GM12878 (cell line): ENCODE results near the gene STARD10. TPM values are rescaled to one million over a fixed set of nuclear protein-coding genes. Genes with fewer than 3 reads are reported as not detected.

Experiments used
- ATAC-seq: fragments of 200-7000 bp; cut with Tn5 transposase; 3 replicates; pipeline ENCODE4 v1.9.1; 2020; ENCODE audit warnings: mild to moderate bottlenecking, moderate library complexity
- BruUV-seq: library from RNA; stranded (reverse); fragments of 400-500 nt; replicated peaks from 2 replicates; lab custom pipeline; 2021; lab: Mats Ljungman, UMichigan
- CTCF ChIA-PET: fragments of 300-600 bp; sonication (Branson Sonifier 250); formaldehyde crosslinking; extraction: SDS; loops from one replicate; lab custom pipeline; 2021; ENCODE audit warnings: inconsistent platforms; lab: Yijun Ruan, JAX
- POLR2A ChIA-PET: fragments of 350-600 bp; formaldehyde crosslinking; extraction: SDS; loops from one replicate; lab custom pipeline; 2021; ENCODE audit warnings: inconsistent platforms; lab: Charles Lee
- RAD21 ChIA-PET: fragments of 300-600 bp; sonication (Branson Sonifier 250); formaldehyde crosslinking; loops from one replicate; lab custom pipeline; 2023; ENCODE audit warnings: antibody characterized with exemption; ENCODE audit not compliant: unreplicated experiment; lab: Charles Lee
- SMC1A ChIA-PET: fragments of 300-600 bp; sonication (Branson Sonifier 250); formaldehyde crosslinking; loops from one replicate; lab custom pipeline; 2023; ENCODE audit not compliant: unreplicated experiment, uncharacterized antibody; lab: Charles Lee
- DNase-seq: peaks from one replicate; pipeline ENCODE4 v3.0.0-alpha.2; 2011; ENCODE audit warnings: low read depth, low spot score
- FAIRE-seq: peaks from 3 replicates; lab custom pipeline; 2011; peaks lifted over from hg19 to GRCh38; lab: Jason Lieb, UNC
- H2AFZ ChIP-seq: 2 replicates; pipeline ENCODE4 v1.6.0; 2011; ENCODE audit warnings: low read depth, low read length, control low read depth; ENCODE audit not compliant: control insufficient read depth
- H3K27ac ChIP-seq: 2 replicates; pipeline ENCODE4 v1.5.1; 2011; ENCODE audit warnings: control low read depth; ENCODE audit not compliant: control insufficient read depth, insufficient read depth
- H3K27me3 ChIP-seq, 2 experiments: replicated peaks in 1 of 2; 2 replicates each; pipeline versions ENCODE4 v1.6.0 to v1.6.1; 2011; ENCODE audit warnings: low read length in 1 of 2; ENCODE audit not compliant: control insufficient read depth in 2 of 2, insufficient read depth in 2 of 2
- H3K36me3 ChIP-seq, 2 experiments: 2 replicates each; pipeline ENCODE4 v1.5.1; 2011; ENCODE audit warnings: low read length in 1 of 2; ENCODE audit not compliant: control insufficient read depth in 2 of 2, insufficient read depth in 2 of 2
- H3K4me1 ChIP-seq: 2 replicates; pipeline ENCODE4 v1.6.1; 2011; ENCODE audit warnings: mild to moderate bottlenecking, low read length, moderate library complexity, mixed read lengths; ENCODE audit not compliant: control insufficient read depth, insufficient read depth
- H3K4me2 ChIP-seq: 2 replicates; pipeline ENCODE4 v1.6.0; 2011; ENCODE audit warnings: control low read depth; ENCODE audit not compliant: control insufficient read depth, insufficient read depth
- H3K4me3 ChIP-seq: fragments of 200-600 bp; sonication (generic); 2 replicates; pipeline ENCODE4 v1.5.1; 2016
- H3K79me2 ChIP-seq: 2 replicates; pipeline ENCODE4 v1.6.0; 2011; ENCODE audit warnings: low read length; ENCODE audit not compliant: control insufficient read depth, insufficient read depth
- H3K9ac ChIP-seq: 2 replicates; pipeline ENCODE4 v1.8.0; 2011; ENCODE audit warnings: low read length, control low read depth, mixed read lengths; ENCODE audit not compliant: control insufficient read depth, insufficient read depth
- H3K9me3 ChIP-seq: replicated peaks from 3 replicates; pipeline ENCODE4 v1.5.1; 2011; ENCODE audit warnings: mild to moderate bottlenecking, low read length; ENCODE audit not compliant: control insufficient read depth, insufficient read depth
- H4K20me1 ChIP-seq: 2 replicates; pipeline ENCODE4 v1.6.0; 2011; ENCODE audit not compliant: control insufficient read depth, insufficient read depth
- CHD1 ChIP-seq: IDR thresholded peaks from 2 replicates; pipeline ENCODE4 v1.6.1; 2012; ENCODE audit warnings: low read depth, low read length, improper control_type of control experiment
- ESRRA ChIP-seq: IDR thresholded peaks from 2 replicates; pipeline ENCODE4 v1.6.1; 2012; ENCODE audit warnings: mild to moderate bottlenecking, low read length, improper control_type of control experiment
- GATAD2B ChIP-seq: fragments of 450-650 bp; conservative IDR thresholded peaks from 2 replicates; pipeline ENCODE4 v1.6.1; 2017; ENCODE audit warnings: low read depth, mild to moderate bottlenecking, moderate library complexity
- IKZF1 ChIP-seq: fragments of 450-650 bp; conservative IDR thresholded peaks from 2 replicates; pipeline ENCODE4 v1.6.1; 2017; ENCODE audit warnings: antibody characterized with exemption, mild to moderate bottlenecking
- RAD21 ChIP-seq: IDR thresholded peaks from 2 replicates; pipeline ENCODE4 v1.6.1; 2011; ENCODE audit warnings: mild to moderate bottlenecking, low read depth, low read length, moderate library complexity; ENCODE audit not compliant: insufficient read depth
- WGBS: methylation state at CpG from one replicate; pipeline ENCODE4 v1.1.6; 2016; ENCODE audit warnings: low lambda C conversion rate; ENCODE audit not compliant: insufficient replicate concordance, insufficient coverage; ENCODE audit errors: missing lambda C conversion rate; 5-methylcytosine and 5-hydroxymethylcytosine counted together
- in situ Hi-C: fragments of 300-500 bp; cut with MboI; formaldehyde crosslinking; loops from 9 replicates; pipeline ENCODE4 v1.14.3; 2018; ENCODE audit warnings: mixed read lengths
- intact Hi-C: fragments of 100-400 bp; cut with micrococcal nuclease; formaldehyde crosslinking; loops from one replicate; pipeline ENCODE4 v1.14.2; 2022; ENCODE audit not compliant: unreplicated experiment
- polyA plus RNA-seq, 11 experiments: library from polyadenylated mRNA; depleted of rRNA in 4 of 11; unstranded in 6 of 11; stranded (reverse) in 5 of 11; fragments of >200 nt; fragmentation: Nextera tagmentation in 4 of 11; fragmentation: Illumina TruSeq in 1 of 11; extraction: Ambion mirVana in 4 of 11; extraction: Trizol in 1 of 11; gene quantifications; 1 replicate in 1 of 11; 2 replicates in 10 of 11; pipeline versions ENCODE4 v1.2.1 to v1.2.3, GENCODE V29; 2011 to 2016; ENCODE audit warnings: inconsistent platforms in 2 of 11, missing spikeins in 2 of 11, low read depth in 1 of 11
- total RNA-seq, 4 experiments: library from RNA; depleted of rRNA in 3 of 4; stranded (reverse); fragments of >200 nt in 3 of 4; fragmentation: Illumina TruSeq in 1 of 4; extraction: Trizol in 1 of 4; gene quantifications; 2 replicates each; pipeline versions ENCODE4 v1.2.1 to v1.2.3, GENCODE V29; 2013 to 2021
- TF ChIP-seq, protein P1 (sequence below), 3 experiments: IDR thresholded peaks in 2 of 3; conservative IDR thresholded peaks in 1 of 3; 2 replicates each; pipeline ENCODE4 v1.5.1; 2011; ENCODE audit warnings: low read depth in 3 of 3, low read length in 3 of 3, mild to moderate bottlenecking in 3 of 3, control low read depth in 2 of 3, moderate library complexity in 2 of 3, inconsistent platforms in 1 of 3, mixed read lengths in 1 of 3; ENCODE audit not compliant: control insufficient read depth in 2 of 3, insufficient read depth in 1 of 3; ENCODE audit errors: extremely low read depth in 1 of 3
- TF ChIP-seq, protein P2 (sequence below): fragments of 150-350 bp; IDR thresholded peaks from 2 replicates; pipeline ENCODE4 v1.6.1; 2016; ENCODE audit warnings: low read depth, low read length
- TF ChIP-seq, protein P3 (sequence below): fragments of 450-650 bp; IDR thresholded peaks from 2 replicates; pipeline ENCODE4 v1.6.1; 2017; ENCODE audit warnings: borderline replicate concordance

Gene STARD10
- total and polyA plus RNA-seq, 10 of the 15 experiments (the other 5 are each of a cell fraction or from before 2014, with no cell fraction given) = 0.15 to 43.2 (median 23.1) TPM

DNA sequence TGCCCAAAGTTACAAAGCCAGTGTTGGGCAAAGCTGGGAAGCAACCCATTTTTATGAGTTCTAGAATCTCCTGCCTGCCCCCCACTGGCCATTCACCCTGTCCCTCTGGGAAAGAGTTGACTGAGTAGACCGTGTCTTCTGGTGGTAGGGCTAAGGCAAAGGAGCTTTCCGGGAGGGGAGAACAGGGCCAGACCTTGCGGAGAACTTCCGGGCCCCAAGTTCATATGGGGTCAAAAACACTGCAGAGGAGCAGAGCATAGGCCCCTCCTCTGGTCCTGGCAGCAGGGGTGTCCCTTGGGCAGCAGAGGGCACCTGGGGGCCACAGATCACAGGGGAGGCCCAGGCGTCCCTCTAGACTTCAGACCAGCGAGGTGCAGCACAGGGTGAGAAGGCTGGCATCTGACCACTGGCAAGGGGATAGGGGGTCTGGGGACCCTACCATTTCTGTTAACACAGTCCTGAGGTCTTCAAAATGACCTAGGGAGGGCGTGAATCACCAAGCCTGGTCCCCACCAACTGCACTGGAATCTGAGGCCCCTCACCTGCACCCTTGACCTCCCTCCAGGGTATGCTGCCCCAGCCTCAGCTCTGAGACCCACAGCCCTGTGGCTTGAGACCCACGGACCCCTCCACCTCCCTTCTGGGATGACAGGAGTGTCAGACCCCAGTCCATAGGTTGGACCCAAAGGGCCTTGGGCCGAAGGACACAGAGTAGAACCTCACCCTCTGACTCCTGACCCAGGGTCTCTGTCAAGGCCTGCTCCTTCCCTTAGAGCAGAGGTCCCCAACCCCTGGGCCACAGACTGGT, 40.3 kb downstream of the STARD10 start:
- ChIA-PET RAD21 (interaction anchor here (1.2 to 1.5 kb wide), 5 partner anchors 12 to 39 kb away, joined by 3 to 5 read pairs (median 3); no protein-coding TSS in a partner anchor), SMC1A (interaction anchor here (1.1 to 1.3 kb wide), 2 partner anchors 9 to 29 kb away, joined by 3 to 4 read pairs; no protein-coding TSS in a partner anchor), CTCF (interaction anchor here (1.1 to 2.4 kb wide), 5 partner anchors 13 to 40 kb away, joined by 4 to 12 read pairs (median 5); partner anchors contain the start of gene STARD10), POLR2A (interaction anchor here (0.9 to 1.9 kb wide), 5 partner anchors 9 to 41 kb away, joined by 3 to 4 read pairs (median 4); partner anchors contain the start of gene STARD10)
- BruUV-seq = no TSS peak
- Histone ChIP-seq H3K4me2 (no peak overlapping the region), H3K9me3 (no peaks in the 10 kb centered on the region), H3K4me3 (no peak overlapping the region), H3K27ac (no peak overlapping the region), H2AFZ (no peak overlapping the region), H3K36me3 (no peaks in the 10 kb centered on the region; a peak in 1 of 4 replicates), H3K79me2 (peaks cover 33% of the 10 kb centered on the region), H3K4me1 (peaks cover 32% of the 10 kb centered on the region), H3K9ac (no peak overlapping the region), H4K20me1 (no peaks in the 10 kb centered on the region), H3K27me3 (no peaks in the 10 kb centered on the region)
- in situ Hi-C loops = no loop called here
- 60% methylated on average over 9 of the region's 9 CpGs for WGBS
- TF ChIP-seq CHD1 (no peak), RAD21 (peak; percentile 27; the same call in 1 of the 2 replicates), GATAD2B (no peak), ESRRA (no peak), IKZF1 (no peak)
- TF ChIP-seq, protein P1, sequence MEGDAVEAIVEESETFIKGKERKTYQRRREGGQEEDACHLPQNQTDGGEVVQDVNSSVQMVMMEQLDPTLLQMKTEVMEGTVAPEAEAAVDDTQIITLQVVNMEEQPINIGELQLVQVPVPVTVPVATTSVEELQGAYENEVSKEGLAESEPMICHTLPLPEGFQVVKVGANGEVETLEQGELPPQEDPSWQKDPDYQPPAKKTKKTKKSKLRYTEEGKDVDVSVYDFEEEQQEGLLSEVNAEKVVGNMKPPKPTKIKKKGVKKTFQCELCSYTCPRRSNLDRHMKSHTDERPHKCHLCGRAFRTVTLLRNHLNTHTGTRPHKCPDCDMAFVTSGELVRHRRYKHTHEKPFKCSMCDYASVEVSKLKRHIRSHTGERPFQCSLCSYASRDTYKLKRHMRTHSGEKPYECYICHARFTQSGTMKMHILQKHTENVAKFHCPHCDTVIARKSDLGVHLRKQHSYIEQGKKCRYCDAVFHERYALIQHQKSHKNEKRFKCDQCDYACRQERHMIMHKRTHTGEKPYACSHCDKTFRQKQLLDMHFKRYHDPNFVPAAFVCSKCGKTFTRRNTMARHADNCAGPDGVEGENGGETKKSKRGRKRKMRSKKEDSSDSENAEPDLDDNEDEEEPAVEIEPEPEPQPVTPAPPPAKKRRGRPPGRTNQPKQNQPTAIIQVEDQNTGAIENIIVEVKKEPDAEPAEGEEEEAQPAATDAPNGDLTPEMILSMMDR (IDR thresholded peaks at IDR 0.05 in 2 of 3, conservative IDR thresholded peaks at IDR 0.05 in 1 of 3; ENCODE audit: control insufficient read depth in 2 of 3, extremely low read depth in 1 of 3, insufficient read depth in 1 of 3, low read depth in 3 of 3, low read length in 3 of 3) = peak in 2 of 3 experiments; percentile 4 to 11; a peak in 1 of 6 replicates
- TF ChIP-seq, protein P2, sequence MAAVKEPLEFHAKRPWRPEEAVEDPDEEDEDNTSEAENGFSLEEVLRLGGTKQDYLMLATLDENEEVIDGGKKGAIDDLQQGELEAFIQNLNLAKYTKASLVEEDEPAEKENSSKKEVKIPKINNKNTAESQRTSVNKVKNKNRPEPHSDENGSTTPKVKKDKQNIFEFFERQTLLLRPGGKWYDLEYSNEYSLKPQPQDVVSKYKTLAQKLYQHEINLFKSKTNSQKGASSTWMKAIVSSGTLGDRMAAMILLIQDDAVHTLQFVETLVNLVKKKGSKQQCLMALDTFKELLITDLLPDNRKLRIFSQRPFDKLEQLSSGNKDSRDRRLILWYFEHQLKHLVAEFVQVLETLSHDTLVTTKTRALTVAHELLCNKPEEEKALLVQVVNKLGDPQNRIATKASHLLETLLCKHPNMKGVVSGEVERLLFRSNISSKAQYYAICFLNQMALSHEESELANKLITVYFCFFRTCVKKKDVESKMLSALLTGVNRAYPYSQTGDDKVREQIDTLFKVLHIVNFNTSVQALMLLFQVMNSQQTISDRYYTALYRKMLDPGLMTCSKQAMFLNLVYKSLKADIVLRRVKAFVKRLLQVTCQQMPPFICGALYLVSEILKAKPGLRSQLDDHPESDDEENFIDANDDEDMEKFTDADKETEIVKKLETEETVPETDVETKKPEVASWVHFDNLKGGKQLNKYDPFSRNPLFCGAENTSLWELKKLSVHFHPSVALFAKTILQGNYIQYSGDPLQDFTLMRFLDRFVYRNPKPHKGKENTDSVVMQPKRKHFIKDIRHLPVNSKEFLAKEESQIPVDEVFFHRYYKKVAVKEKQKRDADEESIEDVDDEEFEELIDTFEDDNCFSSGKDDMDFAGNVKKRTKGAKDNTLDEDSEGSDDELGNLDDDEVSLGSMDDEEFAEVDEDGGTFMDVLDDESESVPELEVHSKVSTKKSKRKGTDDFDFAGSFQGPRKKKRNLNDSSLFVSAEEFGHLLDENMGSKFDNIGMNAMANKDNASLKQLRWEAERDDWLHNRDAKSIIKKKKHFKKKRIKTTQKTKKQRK = no peak
- TF ChIP-seq, protein P3, sequence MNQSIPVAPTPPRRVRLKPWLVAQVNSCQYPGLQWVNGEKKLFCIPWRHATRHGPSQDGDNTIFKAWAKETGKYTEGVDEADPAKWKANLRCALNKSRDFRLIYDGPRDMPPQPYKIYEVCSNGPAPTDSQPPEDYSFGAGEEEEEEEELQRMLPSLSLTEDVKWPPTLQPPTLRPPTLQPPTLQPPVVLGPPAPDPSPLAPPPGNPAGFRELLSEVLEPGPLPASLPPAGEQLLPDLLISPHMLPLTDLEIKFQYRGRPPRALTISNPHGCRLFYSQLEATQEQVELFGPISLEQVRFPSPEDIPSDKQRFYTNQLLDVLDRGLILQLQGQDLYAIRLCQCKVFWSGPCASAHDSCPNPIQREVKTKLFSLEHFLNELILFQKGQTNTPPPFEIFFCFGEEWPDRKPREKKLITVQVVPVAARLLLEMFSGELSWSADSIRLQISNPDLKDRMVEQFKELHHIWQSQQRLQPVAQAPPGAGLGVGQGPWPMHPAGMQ = no peak
- intact Hi-C loops = loop anchor here (2.0 kb wide), 1 partner anchor 39 kb away; no protein-coding TSS in a partner anchor
- DNase-seq (no peak), ATAC-seq (no peak), FAIRE-seq (no peak)
